PC-9 (cell line): ENCODE results near the gene GBE1. TPM values are rescaled to one million over a fixed set of nuclear protein-coding genes. Genes with fewer than 3 reads are reported as not detected.

ENCODE experiments used
- BruUV-seq: library from RNA; stranded (reverse); fragments of 400-500 nt; replicated peaks from 2 replicates; lab custom pipeline; 2021; lab: Mats Ljungman, UMichigan
- CTCF ChIA-PET: fragments of 300-600 bp; sonication (Branson Sonifier 250); formaldehyde crosslinking; loops from one replicate; lab custom pipeline; 2022; ENCODE audit warnings: antibody characterized with exemption; lab: Charles Lee
- POLR2A ChIA-PET: fragments of 300-600 bp; sonication (Branson Sonifier 250); formaldehyde crosslinking; loops from one replicate; lab custom pipeline; 2022; ENCODE audit warnings: antibody characterized with exemption; ENCODE audit not compliant: unreplicated experiment; lab: Charles Lee
- DNase-seq, 2 experiments: peaks; one replicate each; pipeline versions ENCODE4 v3.0.0 to v3.0.0-alpha.2; 2015 to 2022; ENCODE audit warnings: mixed read lengths in 1 of 2
- H2AFZ ChIP-seq: fragments of 200-600 bp; sonication (generic); 2 replicates; pipeline ENCODE4 v1.8.1; 2017; ENCODE audit warnings: antibody characterized with exemption
- H3F3A ChIP-seq: fragments of 200-600 bp; sonication (generic); 2 replicates; pipeline ENCODE4 v1.8.1; 2017; ENCODE audit warnings: antibody characterized with exemption, mild to moderate bottlenecking, low read depth; ENCODE audit not compliant: insufficient read depth
- H3K27ac ChIP-seq: fragments of 200-600 bp; sonication (generic); 2 replicates; pipeline ENCODE4 v1.6.1; 2016; ENCODE audit warnings: mixed run types
- H3K27me3 ChIP-seq: fragments of 200-600 bp; sonication (generic); 2 replicates; pipeline ENCODE4 v1.6.1; 2016; ENCODE audit warnings: low read depth, mixed run types; ENCODE audit not compliant: insufficient read depth
- H3K36me3 ChIP-seq: fragments of 200-600 bp; sonication (generic); 2 replicates; pipeline ENCODE4 v1.6.1; 2016; ENCODE audit warnings: low read depth, mixed run types
- H3K4me1 ChIP-seq: fragments of 200-600 bp; sonication (generic); replicated peaks from 2 replicates; pipeline ENCODE4 v1.6.1; 2016; ENCODE audit warnings: mixed run types; ENCODE audit not compliant: insufficient read depth
- H3K4me2 ChIP-seq: fragments of 200-600 bp; sonication (generic); 2 replicates; pipeline ENCODE4 v1.6.1; 2017; ENCODE audit warnings: mixed run types
- H3K4me3 ChIP-seq: fragments of 200-600 bp; sonication (generic); 2 replicates; pipeline ENCODE4 v1.6.1; 2016; ENCODE audit warnings: mixed run types
- H3K79me2 ChIP-seq: fragments of 200-600 bp; sonication (generic); 2 replicates; pipeline ENCODE4 v1.6.1; 2017; ENCODE audit warnings: low read depth, mixed run types
- H3K9me2 ChIP-seq: fragments of 200-600 bp; sonication (generic); 2 replicates; pipeline ENCODE4 v1.8.1; 2017; ENCODE audit warnings: mild to moderate bottlenecking; ENCODE audit not compliant: insufficient read depth
- H3K9me3 ChIP-seq: fragments of 200-600 bp; sonication (generic); 2 replicates; pipeline ENCODE4 v1.8.1; 2016; ENCODE audit warnings: low read depth; ENCODE audit not compliant: insufficient read depth
- H4K20me1 ChIP-seq: fragments of 200-600 bp; sonication (generic); 2 replicates; pipeline ENCODE4 v1.8.1; 2017; ENCODE audit not compliant: insufficient read depth
- EZH2 ChIP-seq: fragments of 200-600 bp; sonication (generic); IDR thresholded peaks from 2 replicates; pipeline ENCODE4 v1.8.0; 2017; ENCODE audit warnings: antibody characterized with exemption, low read depth
- intact Hi-C: fragments of 100-400 bp; cut with micrococcal nuclease; formaldehyde crosslinking; loops from one replicate; pipeline ENCODE4 v1.10.0; 2022; ENCODE audit not compliant: unreplicated experiment
- total RNA-seq: library from RNA; stranded (reverse); gene quantifications from 2 replicates; pipeline ENCODE4 v1.2.3, GENCODE V29; 2021
- TF ChIP-seq, protein P1 (sequence below): fragments of 200-600 bp; sonication (generic); conservative IDR thresholded peaks from 2 replicates; pipeline ENCODE4 v1.6.1; 2017; ENCODE audit warnings: mixed run types, antibody characterized with exemption, mild to moderate bottlenecking, moderate library complexity

GBE1 gene
- total RNA-seq, 1 experiment from 2014 or later, result 31.2 TPM

DNA sequence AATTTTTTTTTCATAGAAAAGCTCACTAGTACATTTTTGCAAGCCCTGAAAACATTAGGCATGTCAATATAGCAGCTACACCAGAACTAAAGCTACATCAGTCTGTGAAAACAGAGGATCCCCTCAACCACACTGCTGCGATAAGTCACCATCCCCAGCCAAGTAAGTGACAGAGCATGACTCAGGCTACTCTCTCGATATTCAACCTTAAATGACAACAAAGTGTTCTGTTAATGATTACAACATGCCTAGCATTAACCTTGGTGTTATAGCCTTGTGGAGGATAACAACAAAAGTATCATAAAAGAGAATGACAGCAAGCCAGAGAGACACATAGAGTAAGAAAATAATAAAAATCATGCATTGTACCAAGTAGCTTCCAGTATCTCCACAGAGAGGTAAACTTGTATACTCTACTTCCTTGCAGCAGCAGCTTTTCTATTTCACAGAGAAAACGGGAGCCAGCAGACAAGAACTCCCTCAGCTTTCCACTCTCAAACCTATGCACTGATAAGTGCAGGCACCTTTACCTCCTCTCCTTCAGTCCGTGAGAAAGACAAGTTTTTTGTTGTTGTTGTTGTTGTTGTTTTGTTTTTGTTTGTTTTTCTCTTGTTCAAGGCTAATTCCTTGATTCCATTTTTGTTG is 76.6 kb downstream of the GBE1 start:
- ChIA-PET POLR2A (no interaction called here), CTCF (no interaction called here)
- DNase-seq, result no peak
- Histone ChIP-seq H3K36me3 (no peaks in the 10 kb centered on the region), H3K4me3 (no peak overlapping the region), H3K27ac (no peak overlapping the region), H3K9me2 (no peaks in the 10 kb centered on the region), H4K20me1 (no peaks in the 10 kb centered on the region), H3K79me2 (no peaks in the 10 kb centered on the region), H3K4me1 (no peaks in the 10 kb centered on the region), H3K4me2 (no peak overlapping the region), H2AFZ (no peak overlapping the region), H3K27me3 (no peaks in the 10 kb centered on the region), H3K9me3 (no peaks in the 10 kb centered on the region), H3F3A (no peaks in the 10 kb centered on the region)
- TF ChIP-seq, protein P1, sequence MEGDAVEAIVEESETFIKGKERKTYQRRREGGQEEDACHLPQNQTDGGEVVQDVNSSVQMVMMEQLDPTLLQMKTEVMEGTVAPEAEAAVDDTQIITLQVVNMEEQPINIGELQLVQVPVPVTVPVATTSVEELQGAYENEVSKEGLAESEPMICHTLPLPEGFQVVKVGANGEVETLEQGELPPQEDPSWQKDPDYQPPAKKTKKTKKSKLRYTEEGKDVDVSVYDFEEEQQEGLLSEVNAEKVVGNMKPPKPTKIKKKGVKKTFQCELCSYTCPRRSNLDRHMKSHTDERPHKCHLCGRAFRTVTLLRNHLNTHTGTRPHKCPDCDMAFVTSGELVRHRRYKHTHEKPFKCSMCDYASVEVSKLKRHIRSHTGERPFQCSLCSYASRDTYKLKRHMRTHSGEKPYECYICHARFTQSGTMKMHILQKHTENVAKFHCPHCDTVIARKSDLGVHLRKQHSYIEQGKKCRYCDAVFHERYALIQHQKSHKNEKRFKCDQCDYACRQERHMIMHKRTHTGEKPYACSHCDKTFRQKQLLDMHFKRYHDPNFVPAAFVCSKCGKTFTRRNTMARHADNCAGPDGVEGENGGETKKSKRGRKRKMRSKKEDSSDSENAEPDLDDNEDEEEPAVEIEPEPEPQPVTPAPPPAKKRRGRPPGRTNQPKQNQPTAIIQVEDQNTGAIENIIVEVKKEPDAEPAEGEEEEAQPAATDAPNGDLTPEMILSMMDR, result no peak
- no peak for TF ChIP-seq EZH2
- no TSS peak for BruUV-seq
- intact Hi-C loops, result no loop called here

DNA sequence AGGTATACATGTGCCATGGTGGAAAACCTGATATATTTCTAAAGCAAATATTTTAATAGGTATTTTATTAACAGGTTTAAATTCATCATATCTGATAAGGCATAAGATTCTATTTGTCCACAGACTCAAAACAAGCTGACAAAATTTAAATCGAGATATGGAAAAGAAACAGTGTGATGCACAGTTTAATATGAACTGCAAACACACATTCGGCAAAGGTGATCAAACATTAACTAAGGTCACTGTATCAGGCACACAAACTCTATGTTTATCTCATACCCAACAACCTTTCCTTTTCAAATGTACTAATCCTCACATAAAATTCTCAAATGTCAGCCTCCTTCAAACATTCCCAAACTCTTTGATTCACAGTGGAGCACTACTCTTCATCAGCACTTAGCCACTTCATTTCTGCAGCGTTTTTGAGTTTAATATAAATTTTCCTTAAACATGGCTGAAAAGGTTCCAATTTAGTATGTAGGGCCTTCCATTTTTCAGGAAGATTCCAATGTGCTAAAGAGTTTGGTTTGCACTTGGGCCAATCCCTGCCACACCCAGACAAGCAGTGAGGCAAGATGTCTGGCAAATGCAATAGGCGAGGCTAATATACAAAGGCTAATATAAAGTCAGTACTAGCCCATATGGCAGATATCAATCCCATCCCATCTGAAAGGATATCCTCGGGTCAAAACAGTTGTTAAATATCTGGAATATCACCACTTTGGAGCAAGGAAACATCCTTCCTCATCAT is 84.6 kb downstream of the GBE1 start:
- CTCF ChIA-PET, result no interaction called here
- no TSS peak for BruUV-seq
- no peak overlapping the region for H3K27ac ChIP-seq

DNA sequence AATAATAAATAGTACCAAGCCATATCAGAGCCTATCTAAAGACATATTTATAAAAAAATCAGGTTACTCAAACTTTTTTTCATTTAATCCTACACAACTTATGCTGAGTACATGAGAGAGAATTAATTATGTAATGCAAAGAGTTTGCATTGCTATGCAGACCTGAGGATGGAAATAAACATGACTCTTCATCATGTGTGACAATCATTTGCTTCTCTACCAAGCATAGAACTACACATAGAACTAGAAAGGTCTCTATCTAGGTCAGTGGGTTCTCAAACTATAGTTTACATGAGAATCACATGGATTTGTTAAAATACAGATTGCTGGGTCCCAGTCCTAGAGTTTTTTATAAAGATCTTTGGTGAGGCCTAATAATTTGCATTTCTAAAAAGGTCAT is 86.8 kb downstream of the GBE1 start:
- Histone ChIP-seq H3F3A (no peaks in the 10 kb centered on the region), H3K9me2 (peaks cover 4% of the 10 kb centered on the region; the same call in 1 of the 2 replicates), H3K27ac (no peak overlapping the region), H4K20me1 (no peaks in the 10 kb centered on the region), H3K79me2 (no peaks in the 10 kb centered on the region), H3K4me2 (no peak overlapping the region), H3K4me1 (no peaks in the 10 kb centered on the region), H3K9me3 (no peaks in the 10 kb centered on the region), H3K27me3 (no peaks in the 10 kb centered on the region), H3K36me3 (no peaks in the 10 kb centered on the region), H3K4me3 (no peak overlapping the region), H2AFZ (no peak overlapping the region)
- TF ChIP-seq, protein P1, result no peak
- no peak for TF ChIP-seq EZH2
- ChIA-PET POLR2A (no interaction called here), CTCF (no interaction called here)
- intact Hi-C loops, result no loop called here
- BruUV-seq, result no TSS peak
- DNase-seq, result no peak

More for the DNA sequence above, 84.6 kb downstream of the GBE1 start:
- intact Hi-C loops, result no loop called here
- Histone ChIP-seq H3K4me1 (no peaks in the 10 kb centered on the region), H4K20me1 (no peaks in the 10 kb centered on the region), H3K4me3 (no peak overlapping the region), H3K9me3 (no peaks in the 10 kb centered on the region), H3K79me2 (no peaks in the 10 kb centered on the region), H3K36me3 (no peaks in the 10 kb centered on the region), H2AFZ (no peak overlapping the region), H3K9me2 (peaks cover 4% of the 10 kb centered on the region; the same call in 1 of the 2 replicates), H3F3A (no peaks in the 10 kb centered on the region), H3K4me2 (no peak overlapping the region), H3K27me3 (no peaks in the 10 kb centered on the region)
- no peak for DNase-seq
- no peak for TF ChIP-seq EZH2
- TF ChIP-seq, protein P1, result no peak
- POLR2A ChIA-PET, result no interaction called here
